ENCODE results near the gene KISS1R.
"Not testable (repeated sequence)": the region's sequence is repeated elsewhere in the genome, so short reads cannot be mapped to it uniquely, and the experiment has no call there.

The KISS1R gene

GRCh38 chr19:954672-955494 is 37.8 kb downstream of the KISS1R start:
- DNase-seq (ENCODE audit: low spot score), result no peak

GRCh38 chr19:955803-956765 is 39.0 kb downstream of the KISS1R start:
- no peak for DNase-seq (ENCODE audit: low spot score)

- peak; percentile 47 for DNase-seq (ENCODE audit: low spot score)
Measured at GRCh38 chr19:956766-957440, 39.8 kb downstream of the KISS1R start.

GRCh38 chr19:957578-957977 is 40.4 kb downstream of the KISS1R start:
- DNase-seq (ENCODE audit: low spot score), result not testable (repeated sequence)

- peak; percentile 46 for DNase-seq (ENCODE audit: low spot score)
Measured at GRCh38 chr19:958967-959855, 42.1 kb downstream of the KISS1R start.

- DNase-seq (ENCODE audit: low spot score), result no peak
Measured at GRCh38 chr19:960020-960419, 42.9 kb downstream of the KISS1R start.

GRCh38 chr19:960601-960938 is 43.4 kb downstream of the KISS1R start:
- no peak for DNase-seq (ENCODE audit: low spot score)

- no peak for DNase-seq (ENCODE audit: low spot score)
Measured at GRCh38 chr19:961866-962620, 44.9 kb downstream of the KISS1R start.

- DNase-seq (ENCODE audit: low spot score), result no peak
Measured at GRCh38 chr19:962683-963400, 45.7 kb downstream of the KISS1R start.

- DNase-seq (ENCODE audit: low spot score), result no peak
Measured at GRCh38 chr19:963486-963951, 46.4 kb downstream of the KISS1R start.

GRCh38 chr19:964116-964520 is 47.0 kb downstream of the KISS1R start:
- DNase-seq (ENCODE audit: low spot score), result no peak

- DNase-seq (ENCODE audit: low spot score), result peak; percentile 63
Measured at GRCh38 chr19:964761-965694, 47.9 kb downstream of the KISS1R start.

- no peak for DNase-seq (ENCODE audit: low spot score)
Measured at GRCh38 chr19:966485-967088, 49.5 kb downstream of the KISS1R start.
